ENCODE data around the gene PLOD2.

The PLOD2 gene

DNA sequence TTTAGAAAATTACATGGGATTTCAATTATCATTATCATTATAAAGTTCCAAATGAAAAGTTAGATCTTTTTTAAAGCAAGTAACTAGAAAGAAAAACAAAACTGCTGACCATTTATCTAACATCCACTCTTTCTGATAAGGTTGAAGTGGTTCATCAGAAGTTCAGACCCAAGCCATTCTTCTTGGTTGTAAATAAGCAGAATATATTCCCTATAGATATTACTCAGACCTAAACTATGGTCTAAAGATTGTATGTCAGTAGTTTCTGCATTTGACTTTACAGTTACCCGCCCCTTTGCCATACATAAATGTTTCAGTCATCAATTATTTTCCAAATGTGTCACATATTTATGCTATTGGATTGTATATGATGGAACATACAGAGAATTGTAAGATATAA, 136.7 kb downstream of the PLOD2 start:
- no peak overlapping the region for H3K4me2 ChIP-seq (ENCODE audit: low read depth, low read length)
- no peaks in the 10 kb centered on the region for H3K9me3 ChIP-seq (replicated peaks; ENCODE audit: insufficient read depth, low read length)
- no peaks in the 10 kb centered on the region for H3F3A ChIP-seq (ENCODE audit: insufficient read depth, low read length)
- DNase-seq = no peak
- TF ChIP-seq EZH2phosphoT487 (IDR thresholded peaks at IDR 0.05; ENCODE audit: low read length) (no peak), EZH2 (optimal IDR thresholded peaks at IDR 0.05; ENCODE audit: low read depth, low read length) (no peak)
- TF ChIP-seq, protein P1, sequence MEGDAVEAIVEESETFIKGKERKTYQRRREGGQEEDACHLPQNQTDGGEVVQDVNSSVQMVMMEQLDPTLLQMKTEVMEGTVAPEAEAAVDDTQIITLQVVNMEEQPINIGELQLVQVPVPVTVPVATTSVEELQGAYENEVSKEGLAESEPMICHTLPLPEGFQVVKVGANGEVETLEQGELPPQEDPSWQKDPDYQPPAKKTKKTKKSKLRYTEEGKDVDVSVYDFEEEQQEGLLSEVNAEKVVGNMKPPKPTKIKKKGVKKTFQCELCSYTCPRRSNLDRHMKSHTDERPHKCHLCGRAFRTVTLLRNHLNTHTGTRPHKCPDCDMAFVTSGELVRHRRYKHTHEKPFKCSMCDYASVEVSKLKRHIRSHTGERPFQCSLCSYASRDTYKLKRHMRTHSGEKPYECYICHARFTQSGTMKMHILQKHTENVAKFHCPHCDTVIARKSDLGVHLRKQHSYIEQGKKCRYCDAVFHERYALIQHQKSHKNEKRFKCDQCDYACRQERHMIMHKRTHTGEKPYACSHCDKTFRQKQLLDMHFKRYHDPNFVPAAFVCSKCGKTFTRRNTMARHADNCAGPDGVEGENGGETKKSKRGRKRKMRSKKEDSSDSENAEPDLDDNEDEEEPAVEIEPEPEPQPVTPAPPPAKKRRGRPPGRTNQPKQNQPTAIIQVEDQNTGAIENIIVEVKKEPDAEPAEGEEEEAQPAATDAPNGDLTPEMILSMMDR (IDR thresholded peaks at IDR 0.05; ENCODE audit: low read length) = no peak
- no peak overlapping the region for H2AFZ ChIP-seq (ENCODE audit: low read length)
- no peaks in the 10 kb centered on the region for H3K36me3 ChIP-seq (replicated peaks; ENCODE audit: insufficient read depth, low read length)
- no peak overlapping the region for H3K9ac ChIP-seq (ENCODE audit: low read length)
- no peaks in the 10 kb centered on the region for H3K27me3 ChIP-seq (replicated peaks; ENCODE audit: insufficient read depth, low read length)
- H3K9me2 ChIP-seq (replicated peaks; ENCODE audit: insufficient read depth, low read length) = no peaks in the 10 kb centered on the region
- no peaks in the 10 kb centered on the region for H3K4me1 ChIP-seq (ENCODE audit: low read length)
- no peak overlapping the region for H3K27ac ChIP-seq (ENCODE audit: low read length)
- no peaks in the 10 kb centered on the region for H3K79me2 ChIP-seq (ENCODE audit: low read length)
- H4K20me1 ChIP-seq (ENCODE audit: insufficient read depth, low read length) = no peaks in the 10 kb centered on the region
- H3K4me3 ChIP-seq (ENCODE audit: low read length) = no peak overlapping the region

DNA sequence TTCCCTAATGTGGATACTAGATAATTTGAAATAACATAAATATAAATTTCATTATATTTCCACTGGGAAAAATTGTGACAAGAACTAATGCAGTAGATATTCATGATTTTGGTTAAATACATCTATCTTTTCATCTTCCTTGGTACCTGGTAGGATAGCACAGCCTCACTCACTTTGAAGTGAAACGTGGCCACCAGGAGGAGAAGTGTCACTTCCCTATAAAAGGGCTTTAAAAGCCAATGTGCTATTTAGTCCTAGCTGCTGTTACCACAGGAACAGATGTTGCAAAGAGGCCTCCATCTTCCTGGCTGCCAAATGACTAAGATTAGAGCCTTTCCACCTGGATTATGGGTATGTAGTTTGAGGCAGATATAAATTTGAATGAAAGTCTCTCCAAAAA, 140.0 kb downstream of the PLOD2 start:
- Histone ChIP-seq H4K20me1 (ENCODE audit: insufficient read depth, low read length) (no peaks in the 10 kb centered on the region), H3K27ac (ENCODE audit: low read length) (no peak overlapping the region), H3F3A (ENCODE audit: insufficient read depth, low read length) (no peaks in the 10 kb centered on the region), H3K4me1 (ENCODE audit: low read length) (no peaks in the 10 kb centered on the region), H3K27me3 (replicated peaks; ENCODE audit: insufficient read depth, low read length) (no peaks in the 10 kb centered on the region), H2AFZ (ENCODE audit: low read length) (no peak overlapping the region), H3K4me3 (ENCODE audit: low read length) (no peak overlapping the region), H3K9me3 (replicated peaks; ENCODE audit: insufficient read depth, low read length) (no peaks in the 10 kb centered on the region), H3K79me2 (ENCODE audit: low read length) (no peaks in the 10 kb centered on the region), H3K9ac (ENCODE audit: low read length) (no peak overlapping the region), H3K4me2 (ENCODE audit: low read depth, low read length) (no peak overlapping the region), H3K36me3 (replicated peaks; ENCODE audit: insufficient read depth, low read length) (no peaks in the 10 kb centered on the region), H3K9me2 (replicated peaks; ENCODE audit: insufficient read depth, low read length) (no peaks in the 10 kb centered on the region)
- TF ChIP-seq EZH2 (optimal IDR thresholded peaks at IDR 0.05; ENCODE audit: low read depth, low read length) (no peak), EZH2phosphoT487 (IDR thresholded peaks at IDR 0.05; ENCODE audit: low read length) (no peak)
- DNase-seq = no peak

DNA sequence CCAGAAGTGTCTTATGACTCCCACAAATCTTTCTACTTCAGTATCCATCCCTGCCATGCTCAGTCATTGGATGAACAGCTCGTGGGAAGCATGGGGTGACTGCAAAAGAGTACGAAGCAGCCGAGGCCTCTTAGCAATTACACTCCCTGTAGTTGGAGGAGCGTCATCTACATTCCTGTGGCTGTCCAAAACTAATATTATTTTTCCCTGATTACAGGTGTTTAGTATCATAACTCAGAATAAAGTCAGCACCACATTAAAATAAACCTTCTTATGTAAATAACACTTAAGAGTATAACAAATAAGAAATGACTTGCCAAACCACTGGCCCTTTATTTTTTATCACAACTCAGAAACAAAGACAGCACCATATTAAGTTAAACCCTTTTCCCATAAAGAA, 141.5 kb downstream of the PLOD2 start:
- Histone ChIP-seq H3F3A (ENCODE audit: insufficient read depth, low read length) (no peaks in the 10 kb centered on the region), H4K20me1 (ENCODE audit: insufficient read depth, low read length) (no peaks in the 10 kb centered on the region), H3K9ac (ENCODE audit: low read length) (no peak overlapping the region), H3K27ac (ENCODE audit: low read length) (no peak overlapping the region), H3K9me3 (replicated peaks; ENCODE audit: insufficient read depth, low read length) (no peaks in the 10 kb centered on the region), H2AFZ (ENCODE audit: low read length) (no peak overlapping the region), H3K4me1 (ENCODE audit: low read length) (no peaks in the 10 kb centered on the region), H3K4me2 (ENCODE audit: low read depth, low read length) (no peak overlapping the region), H3K4me3 (ENCODE audit: low read length) (no peak overlapping the region), H3K27me3 (replicated peaks; ENCODE audit: insufficient read depth, low read length) (no peaks in the 10 kb centered on the region), H3K79me2 (ENCODE audit: low read length) (no peaks in the 10 kb centered on the region), H3K36me3 (replicated peaks; ENCODE audit: insufficient read depth, low read length) (no peaks in the 10 kb centered on the region), H3K9me2 (replicated peaks; ENCODE audit: insufficient read depth, low read length) (no peaks in the 10 kb centered on the region)
- no peak for TF ChIP-seq EZH2phosphoT487 (IDR thresholded peaks at IDR 0.05; ENCODE audit: low read length)
- TF ChIP-seq, protein P1 (IDR thresholded peaks at IDR 0.05; ENCODE audit: low read length) = no peak
- no peak for TF ChIP-seq EZH2 (optimal IDR thresholded peaks at IDR 0.05; ENCODE audit: low read depth, low read length)
- no peak for DNase-seq
